Ascending aorta (tissue), 2 donors: ENCODE data around the gene SCO1. TPM values are rescaled to one million over a fixed set of nuclear protein-coding genes. Genes with fewer than 3 reads are reported as not detected.

ENCODE experiments used
- DNase-seq, 2 donors: peaks; one replicate each; pipeline ENCODE4 v3.0.0-alpha.2; 2019; ENCODE audit warnings: low spot score in 2 of 2
- H3K27ac ChIP-seq, 2 donors: fragments of 200-600 bp; sonication (generic); one replicate each; pipeline ENCODE4 v1.5.1; 2016 to 2017; ENCODE audit warnings: mild to moderate bottlenecking in 1 of 2
- H3K27me3 ChIP-seq: fragments of 200-600 bp; sonication (generic); one replicate; pipeline ENCODE4 v1.5.1; 2017
- H3K36me3 ChIP-seq, 2 donors: fragments of 200-600 bp; sonication (generic); one replicate each; pipeline ENCODE4 v1.5.1; 2016
- H3K4me1 ChIP-seq, 2 donors: fragments of 200-600 bp; sonication (generic); one replicate each; pipeline ENCODE4 v1.5.1; 2016 to 2017; ENCODE audit warnings: mild to moderate bottlenecking in 1 of 2
- H3K4me3 ChIP-seq, 2 donors: fragments of 200-600 bp; sonication (generic); one replicate each; pipeline ENCODE4 v1.5.1; 2016 to 2017; ENCODE audit warnings: mild to moderate bottlenecking in 1 of 2
- H3K9me3 ChIP-seq, 2 donors: fragments of 200-600 bp; sonication (generic); one replicate each; pipeline ENCODE4 v1.5.1; 2016
- intact Hi-C: fragments of 100-400 bp; cut with DNase I; formaldehyde crosslinking; loops from one replicate; pipeline ENCODE4 v1.15.1; 2023
- total RNA-seq: library from RNA; depleted of rRNA; stranded (reverse); fragments of >200 nt; gene quantifications from one replicate; pipeline ENCODE4 v1.1.0, GENCODE V29; 2016
- TF ChIP-seq, protein P1 (sequence below), 3 experiments: fragments of 200-600 bp in 2 of 3; fragments of 450-650 bp in 1 of 3; sonication (generic) in 2 of 3; IDR thresholded peaks; one replicate each; pipeline ENCODE4 v1.5.1; 2016 to 2019; ENCODE audit warnings: antibody characterized with exemption in 3 of 3, mild to moderate bottlenecking in 1 of 3, moderate library complexity in 1 of 3

Gene SCO1
- total RNA-seq, 1 donor from 2014 or later = 173 TPM

- peaks cover 0 to 28% of the 10 kb centered on the region in 2 donors for H3K36me3 ChIP-seq
- no peak overlapping the region for H3K27ac ChIP-seq
- H3K4me3 ChIP-seq = no peak overlapping the region
- H3K27me3 ChIP-seq = no peaks in the 10 kb centered on the region
- intact Hi-C loops = loop anchor here (1.0 to 5.0 kb wide), 3 partner anchors 36 to 199 kb away; partner anchors contain the start of genes ADPRM and SCO1
- TF ChIP-seq, protein P1, sequence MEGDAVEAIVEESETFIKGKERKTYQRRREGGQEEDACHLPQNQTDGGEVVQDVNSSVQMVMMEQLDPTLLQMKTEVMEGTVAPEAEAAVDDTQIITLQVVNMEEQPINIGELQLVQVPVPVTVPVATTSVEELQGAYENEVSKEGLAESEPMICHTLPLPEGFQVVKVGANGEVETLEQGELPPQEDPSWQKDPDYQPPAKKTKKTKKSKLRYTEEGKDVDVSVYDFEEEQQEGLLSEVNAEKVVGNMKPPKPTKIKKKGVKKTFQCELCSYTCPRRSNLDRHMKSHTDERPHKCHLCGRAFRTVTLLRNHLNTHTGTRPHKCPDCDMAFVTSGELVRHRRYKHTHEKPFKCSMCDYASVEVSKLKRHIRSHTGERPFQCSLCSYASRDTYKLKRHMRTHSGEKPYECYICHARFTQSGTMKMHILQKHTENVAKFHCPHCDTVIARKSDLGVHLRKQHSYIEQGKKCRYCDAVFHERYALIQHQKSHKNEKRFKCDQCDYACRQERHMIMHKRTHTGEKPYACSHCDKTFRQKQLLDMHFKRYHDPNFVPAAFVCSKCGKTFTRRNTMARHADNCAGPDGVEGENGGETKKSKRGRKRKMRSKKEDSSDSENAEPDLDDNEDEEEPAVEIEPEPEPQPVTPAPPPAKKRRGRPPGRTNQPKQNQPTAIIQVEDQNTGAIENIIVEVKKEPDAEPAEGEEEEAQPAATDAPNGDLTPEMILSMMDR (IDR thresholded peaks at IDR 0.05) = peak; percentile 66 to 86 (median 84)
- H3K4me1 ChIP-seq = no peaks in the 10 kb centered on the region
- no peaks in the 10 kb centered on the region for H3K9me3 ChIP-seq
- peak in 1 of 2 donors; percentile 80 for DNase-seq
These were observed 50.8 kb downstream of the SCO1 start for GRCh38 chr17:10646392-10646990.

- intact Hi-C loops = no loop called here
- peaks cover 10 to 62% of the 10 kb centered on the region in 2 donors for H3K36me3 ChIP-seq
- H3K27me3 ChIP-seq = no peaks in the 10 kb centered on the region
- no peak for DNase-seq
- no peaks in the 10 kb centered on the region for H3K4me1 ChIP-seq
- H3K4me3 ChIP-seq = no peak overlapping the region
- no peak overlapping the region for H3K27ac ChIP-seq
- TF ChIP-seq, protein P1 (IDR thresholded peaks at IDR 0.05) = no peak
- no peaks in the 10 kb centered on the region for H3K9me3 ChIP-seq
These were observed 56.9 kb downstream of the SCO1 start for GRCh38 chr17:10640475-10640874.

DNA sequence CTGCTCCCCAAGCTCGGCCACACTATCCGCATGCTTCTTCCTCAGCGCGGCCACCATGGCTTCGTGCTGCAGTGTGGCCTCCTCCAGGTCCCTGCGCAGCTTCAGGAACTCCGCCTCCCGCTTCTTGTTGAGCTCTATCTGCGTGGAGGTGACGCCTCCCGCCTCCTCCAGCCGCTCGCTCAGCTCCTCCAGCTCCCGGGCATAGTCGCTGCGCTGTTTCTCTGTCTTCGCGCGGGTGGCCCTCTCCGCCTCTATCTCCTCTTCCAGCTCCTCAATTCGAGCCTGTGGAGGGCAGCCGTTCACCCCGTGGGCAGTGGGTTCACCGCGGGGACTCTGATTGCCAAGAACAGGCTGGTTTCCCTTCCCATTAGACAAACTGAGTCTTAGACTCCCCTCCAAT lies 59.2 kb downstream of the SCO1 start:
- Histone ChIP-seq H3K27ac (no peak overlapping the region), H3K4me3 (no peak overlapping the region), H3K4me1 (no peaks in the 10 kb centered on the region), H3K9me3 (no peaks in the 10 kb centered on the region), H3K36me3 (peaks cover 14 to 65% of the 10 kb centered on the region in 2 donors), H3K27me3 (no peaks in the 10 kb centered on the region)
- TF ChIP-seq, protein P1 (IDR thresholded peaks at IDR 0.05) = no peak
- intact Hi-C loops = no loop called here
- no peak for DNase-seq

DNA sequence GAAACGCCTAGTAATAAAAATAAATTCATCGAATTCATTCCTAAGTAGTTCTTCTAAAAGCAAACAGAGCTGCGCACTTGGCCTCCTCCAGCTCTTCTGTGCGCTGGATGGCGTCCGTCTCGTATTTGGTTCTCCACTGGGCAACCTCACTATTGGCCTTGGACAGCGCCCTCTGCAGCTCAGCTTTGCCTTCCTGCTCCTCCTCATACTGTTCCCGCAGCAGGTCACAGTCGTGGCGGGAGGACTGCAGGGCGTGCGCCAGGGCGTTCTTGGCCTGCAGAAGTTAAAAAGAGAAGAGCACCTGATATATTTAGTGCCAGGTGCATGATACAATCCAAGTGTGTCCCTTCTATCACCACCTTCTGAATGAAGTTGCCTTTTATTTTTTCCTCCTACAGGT lies 62.0 kb downstream of the SCO1 start:
- intact Hi-C loops = no loop called here
- no peak overlapping the region for H3K27ac ChIP-seq
- H3K9me3 ChIP-seq = no peaks in the 10 kb centered on the region
- H3K36me3 ChIP-seq = peaks cover 17 to 45% of the 10 kb centered on the region in 2 donors
- no peaks in the 10 kb centered on the region for H3K27me3 ChIP-seq
- H3K4me3 ChIP-seq = no peak overlapping the region
- no peaks in the 10 kb centered on the region for H3K4me1 ChIP-seq
- no peak for DNase-seq
- TF ChIP-seq, protein P1 (IDR thresholded peaks at IDR 0.05) = no peak

DNA sequence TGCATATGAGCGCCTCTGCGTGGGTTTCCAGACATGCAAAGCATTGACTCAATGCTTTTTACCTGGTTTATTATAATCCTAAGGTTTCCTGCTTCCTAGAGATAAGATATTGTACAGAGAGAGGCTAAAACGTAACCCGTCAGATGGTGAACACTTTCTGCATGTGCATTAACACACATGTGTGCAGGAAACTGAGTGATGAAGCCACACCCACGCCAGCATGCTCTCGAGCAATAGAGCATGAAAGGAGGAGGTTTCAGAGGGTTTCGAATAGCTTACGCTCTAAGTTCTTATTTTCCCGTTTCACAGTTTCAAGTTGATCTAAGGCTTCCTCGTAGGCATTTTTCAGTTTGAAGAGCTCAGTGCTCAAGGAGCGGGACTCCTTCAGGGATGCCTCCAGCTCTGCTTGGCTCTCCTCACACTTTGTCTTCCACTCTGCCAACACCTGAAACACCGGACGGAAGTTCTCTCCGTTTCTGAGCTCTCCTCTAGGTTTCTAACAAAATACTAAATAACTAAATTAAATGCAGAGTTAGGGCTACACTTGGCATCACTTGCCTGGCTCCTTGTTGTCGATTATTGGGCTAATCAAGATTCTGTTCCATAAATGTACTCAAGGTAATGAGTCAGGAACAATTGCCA lies 63.5 kb downstream of the SCO1 start:
- H3K27ac ChIP-seq = no peak overlapping the region
- intact Hi-C loops = no loop called here
- no peak overlapping the region for H3K4me3 ChIP-seq
- H3K36me3 ChIP-seq = peaks cover 22 to 39% of the 10 kb centered on the region in 2 donors
- no peaks in the 10 kb centered on the region for H3K9me3 ChIP-seq
- H3K27me3 ChIP-seq = no peaks in the 10 kb centered on the region
- TF ChIP-seq, protein P1 (IDR thresholded peaks at IDR 0.05) = no peak
- no peaks in the 10 kb centered on the region for H3K4me1 ChIP-seq
- no peak for DNase-seq
